WTC11 (cell line): ENCODE data around the gene PCDHA9. TPM values are rescaled to one million over a fixed set of nuclear protein-coding genes. Genes with fewer than 3 reads are reported as not detected.
A peak's percentile ranks its signal among the peaks of the same experiment; 100 is the strongest.

ENCODE experiments used
- ATAC-seq: fragments of 200-7000 bp; cut with Tn5 transposase; 2 replicates; pipeline ENCODE4 v1.10.0; 2021; ENCODE audit warnings: mild to moderate bottlenecking, moderate library complexity
- CTCF ChIA-PET: fragments of 300-600 bp; sonication (Branson Sonifier 250); formaldehyde crosslinking; loops from one replicate; lab custom pipeline; 2021; ENCODE audit warnings: antibody characterized with exemption; lab: Charles Lee
- POLR2A ChIA-PET: fragments of 350-600 bp; sonication (Branson Sonifier 250); formaldehyde crosslinking; loops from one replicate; lab custom pipeline; 2021; ENCODE audit warnings: antibody characterized with exemption; lab: Charles Lee
- DNase-seq: peaks from one replicate; pipeline ENCODE4 v3.0.0; 2021; ENCODE audit warnings: low spot score
- H3K27ac Mint-ChIP-seq: 2 replicates; pipeline ENCODE4 v1.8.0; 2021; ENCODE audit warnings: mixed read lengths
- H3K27me3 Mint-ChIP-seq: 2 replicates; pipeline ENCODE4 v1.8.0; 2021; ENCODE audit warnings: low read depth, mild to moderate bottlenecking, moderate library complexity, mixed read lengths
- H3K36me3 Mint-ChIP-seq: 2 replicates; pipeline ENCODE4 v1.8.0; 2021; ENCODE audit warnings: mixed read lengths
- H3K4me1 Mint-ChIP-seq: 2 replicates; pipeline ENCODE4 v1.8.0; 2022; ENCODE audit warnings: mixed read lengths
- H3K4me3 Mint-ChIP-seq: 2 replicates; pipeline ENCODE4 v1.8.0; 2021; ENCODE audit warnings: mild to moderate bottlenecking, moderate library complexity, mixed read lengths
- H3K9me3 Mint-ChIP-seq: 2 replicates; pipeline ENCODE4 v1.8.0; 2021; ENCODE audit warnings: mixed read lengths
- ELF4 ChIP-seq: sonication (generic); formaldehyde crosslinking; IDR thresholded peaks from 2 replicates; pipeline ENCODE4 v1.8.1; 2022; ENCODE audit warnings: low read depth, mild to moderate bottlenecking, moderate library complexity, missing genetic modification reagents
- EMX1 ChIP-seq: fragments of 250-450 bp; sonication (Bioruptor Pico); IDR thresholded peaks from 2 replicates; pipeline ENCODE4 v1.8.0; 2021; ENCODE audit warnings: mild to moderate bottlenecking
- FOXP1 ChIP-seq: sonication (generic); formaldehyde crosslinking; IDR thresholded peaks from 2 replicates; pipeline ENCODE4 v1.8.0; 2022; ENCODE audit warnings: missing genetic modification reagents, mild to moderate bottlenecking, moderate library complexity, borderline replicate concordance
- HMGA2 ChIP-seq: fragments of 250-450 bp; sonication (Bioruptor Pico); IDR thresholded peaks from 2 replicates; pipeline ENCODE4 v1.4.0; 2021; ENCODE audit warnings: mild to moderate bottlenecking, moderate library complexity
- JAZF1 ChIP-seq: fragments of 250-450 bp; sonication (Bioruptor Pico); IDR thresholded peaks from 2 replicates; pipeline ENCODE4 v1.9.0; 2021; ENCODE audit warnings: moderate library complexity, mild to moderate bottlenecking, inconsistent platforms
- MYBL2 ChIP-seq: sonication (generic); formaldehyde crosslinking; IDR thresholded peaks from 2 replicates; pipeline ENCODE4 v1.8.1; 2023; ENCODE audit warnings: mild to moderate bottlenecking, moderate library complexity, missing genetic modification reagents
- NR3C1 ChIP-seq: sonication (generic); formaldehyde crosslinking; conservative IDR thresholded peaks from 2 replicates; pipeline ENCODE4 v1.8.1; 2023; ENCODE audit warnings: low read depth, mild to moderate bottlenecking, missing genetic modification reagents
- SMAD4 ChIP-seq: sonication (generic); formaldehyde crosslinking; IDR thresholded peaks from 2 replicates; pipeline ENCODE4 v1.8.0; 2022; ENCODE audit warnings: mild to moderate bottlenecking, missing genetic modification reagents
- ZNF232 ChIP-seq: sonication (generic); formaldehyde crosslinking; IDR thresholded peaks from 2 replicates; pipeline ENCODE4 v1.8.0; 2022; ENCODE audit warnings: mild to moderate bottlenecking, missing genetic modification reagents
- ZNF263 ChIP-seq: sonication (generic); formaldehyde crosslinking; IDR thresholded peaks from 2 replicates; pipeline ENCODE4 v1.8.1; 2022; ENCODE audit warnings: low read depth, mild to moderate bottlenecking, moderate library complexity, missing genetic modification reagents
- total RNA-seq: library from RNA; stranded (reverse); gene quantifications from 3 replicates; pipeline ENCODE4 v1.2.3, GENCODE V29; 2021
- TF ChIP-seq, protein P1 (sequence below): sonication (generic); formaldehyde crosslinking; IDR thresholded peaks from 2 replicates; pipeline ENCODE4 v1.8.1; 2022; ENCODE audit warnings: missing genetic modification reagents, borderline replicate concordance
- TF ChIP-seq, protein P2 (sequence below): sonication (generic); formaldehyde crosslinking; IDR thresholded peaks from 2 replicates; pipeline ENCODE4 v1.8.1; 2022; ENCODE audit warnings: low read depth, mild to moderate bottlenecking, moderate library complexity, missing genetic modification reagents, borderline replicate concordance
- TF ChIP-seq, protein P3 (sequence below): sonication (generic); formaldehyde crosslinking; IDR thresholded peaks from 2 replicates; pipeline ENCODE4 v1.8.0; 2023; ENCODE audit warnings: missing genetic modification reagents
- TF ChIP-seq, protein P4 (sequence below): fragments of 200-600 bp; IDR thresholded peaks from 2 replicates; pipeline ENCODE4 v1.8.0; 2022; ENCODE audit warnings: antibody characterized with exemption
- TF ChIP-seq, protein P5 (sequence below): sonication (generic); formaldehyde crosslinking; IDR thresholded peaks from 2 replicates; pipeline ENCODE4 v1.8.1; 2023; ENCODE audit warnings: mild to moderate bottlenecking, missing genetic modification reagents, moderate library complexity
- TF ChIP-seq, protein P6 (sequence below): fragments of 250-450 bp; sonication (Bioruptor Pico); IDR thresholded peaks from 2 replicates; pipeline ENCODE4 v1.8.0; 2021; ENCODE audit warnings: mild to moderate bottlenecking
- TF ChIP-seq, protein P7 (sequence below): sonication (generic); formaldehyde crosslinking; IDR thresholded peaks from 2 replicates; pipeline ENCODE4 v1.8.0; 2023; ENCODE audit warnings: missing genetic modification reagents, mild to moderate bottlenecking, borderline replicate concordance

Gene PCDHA9
- total RNA-seq, 1 experiment from 2014 or later = 1.5 TPM

DNA sequence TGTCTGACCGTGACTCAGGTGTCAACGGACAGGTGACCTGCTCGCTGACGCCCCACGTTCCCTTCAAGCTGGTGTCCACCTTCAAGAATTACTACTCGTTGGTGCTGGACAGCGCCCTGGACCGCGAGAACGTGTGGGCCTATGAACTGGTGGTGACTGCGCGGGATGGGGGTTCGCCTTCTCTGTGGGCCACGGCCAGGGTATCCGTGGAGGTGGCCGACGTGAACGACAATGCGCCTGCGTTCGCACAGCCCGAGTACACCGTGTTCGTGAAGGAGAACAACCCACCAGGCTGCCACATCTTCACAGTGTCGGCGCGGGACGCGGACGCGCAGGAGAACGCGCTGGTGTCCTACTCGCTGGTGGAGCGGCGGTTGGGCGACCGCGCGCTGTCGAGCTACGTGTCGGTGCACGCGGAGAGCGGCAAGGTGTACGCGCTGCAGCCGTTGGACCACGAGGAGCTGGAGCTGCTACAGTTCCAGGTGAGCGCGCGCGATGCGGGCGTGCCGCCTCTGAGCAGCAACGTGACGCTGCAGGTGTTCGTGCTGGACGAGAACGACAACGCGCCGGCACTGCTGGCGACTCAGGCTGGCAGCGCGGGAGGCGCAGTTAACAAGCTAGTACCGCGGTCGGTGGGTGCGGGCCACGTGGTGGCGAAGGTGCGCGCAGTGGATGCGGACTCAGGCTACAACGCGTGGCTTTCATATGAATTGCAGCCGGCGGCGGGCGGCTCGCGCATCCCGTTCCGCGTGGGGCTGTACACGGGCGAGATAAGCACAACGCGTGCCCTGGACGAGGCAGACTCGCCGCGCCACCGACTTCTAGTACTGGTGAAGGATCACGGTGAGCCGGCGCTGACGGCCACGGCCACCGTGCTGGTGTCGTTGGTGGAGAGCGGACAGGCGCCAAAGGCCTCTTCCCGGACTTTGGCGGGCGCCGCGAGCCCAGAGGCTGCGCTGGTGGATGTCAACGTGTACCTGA is 22.3 kb downstream of the PCDHA9 start:
- TF ChIP-seq FOXP1 (CRISPR knock-in tag) (0 out of 2 replicates have a peak, but pooled peaks have one; percentile 44), JAZF1 (no peak), ZNF263 (CRISPR knock-in tag) (no peak)
- TF ChIP-seq, protein P1, sequence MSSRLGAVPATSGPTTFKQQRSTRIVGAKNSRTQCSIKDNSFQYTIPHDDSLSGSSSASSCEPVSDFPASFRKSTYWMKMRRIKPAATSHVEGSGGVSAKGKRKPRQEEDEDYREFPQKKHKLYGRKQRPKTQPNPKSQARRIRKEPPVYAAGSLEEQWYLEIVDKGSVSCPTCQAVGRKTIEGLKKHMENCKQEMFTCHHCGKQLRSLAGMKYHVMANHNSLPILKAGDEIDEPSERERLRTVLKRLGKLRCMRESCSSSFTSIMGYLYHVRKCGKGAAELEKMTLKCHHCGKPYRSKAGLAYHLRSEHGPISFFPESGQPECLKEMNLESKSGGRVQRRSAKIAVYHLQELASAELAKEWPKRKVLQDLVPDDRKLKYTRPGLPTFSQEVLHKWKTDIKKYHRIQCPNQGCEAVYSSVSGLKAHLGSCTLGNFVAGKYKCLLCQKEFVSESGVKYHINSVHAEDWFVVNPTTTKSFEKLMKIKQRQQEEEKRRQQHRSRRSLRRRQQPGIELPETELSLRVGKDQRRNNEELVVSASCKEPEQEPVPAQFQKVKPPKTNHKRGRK (CRISPR knock-in tag) = no peak
- DNase-seq (no peak), ATAC-seq (no peak)
- no peak overlapping the region for H3K27ac Mint-ChIP-seq
- POLR2A ChIA-PET = interaction anchor here (0.6 kb wide), 1 partner anchor 219 kb away, joined by 4 read pairs; no protein-coding TSS in a partner anchor
- no peak overlapping the region for H3K4me3 Mint-ChIP-seq
- CTCF ChIA-PET = interaction anchor here (1.0 to 4.7 kb wide), 16 partner anchors 10 to 181 kb away, joined by 3 to 99 read pairs (median 14); partner anchors contain the start of genes HARS1, HARS2, PCDHA1 and PCDHA10
- H3K4me1 Mint-ChIP-seq = peaks cover 26% of the 10 kb centered on the region
- no peaks in the 10 kb centered on the region for H3K27me3 Mint-ChIP-seq
- peaks cover 28% of the 10 kb centered on the region for H3K36me3 Mint-ChIP-seq
- peaks cover 4% of the 10 kb centered on the region for H3K9me3 Mint-ChIP-seq

DNA sequence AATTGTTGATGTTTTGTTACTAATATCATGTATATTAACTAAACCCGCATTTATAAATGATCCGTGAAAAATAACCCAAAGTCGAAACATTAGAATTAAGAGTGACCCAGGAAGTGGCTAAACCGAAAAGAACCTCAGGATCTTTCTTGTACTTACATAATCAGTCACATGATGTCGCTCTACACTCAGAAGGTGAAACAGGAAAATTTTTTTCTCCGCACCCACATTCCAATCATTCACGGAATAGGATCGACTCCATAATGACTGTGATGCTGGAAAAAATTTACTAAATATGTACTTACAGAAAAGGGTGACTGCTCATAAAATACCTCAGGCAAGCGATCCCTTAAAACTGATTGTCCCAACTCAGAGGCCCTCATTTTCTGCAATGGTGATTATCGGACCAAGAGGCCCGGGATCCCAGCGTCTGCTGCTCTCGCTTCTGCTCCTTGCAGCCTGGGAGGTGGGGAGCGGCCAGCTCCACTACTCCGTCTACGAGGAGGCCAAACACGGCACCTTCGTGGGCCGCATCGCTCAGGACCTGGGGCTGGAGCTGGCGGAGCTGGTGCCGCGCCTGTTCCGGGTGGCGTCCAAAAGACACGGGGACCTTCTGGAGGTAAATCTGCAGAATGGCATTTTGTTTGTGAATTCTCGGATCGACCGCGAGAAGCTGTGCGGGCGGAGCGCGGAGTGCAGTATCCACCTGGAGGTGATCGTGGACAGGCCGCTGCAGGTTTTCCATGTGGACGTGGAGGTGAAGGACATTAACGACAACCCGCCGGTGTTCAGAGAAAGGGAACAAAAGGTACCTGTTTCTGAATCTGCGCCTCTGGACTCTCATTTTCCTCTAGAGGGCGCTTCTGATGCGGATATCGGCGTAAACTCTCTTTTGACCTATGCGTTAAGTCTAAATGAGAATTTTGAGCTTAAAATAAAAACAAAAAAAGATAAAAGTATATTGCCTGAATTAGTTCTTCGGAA is 27.2 kb downstream of the PCDHA9 start, which contains the start of gene PCDHA12:
Gene PCDHA12, plus strand, starts transcription at position 224 of the 981 bp plus-strand sequence. Its CDS starts 165 bp downstream, at position 389.
- DNase-seq (no peak), ATAC-seq (peak; percentile 59)
- POLR2A ChIA-PET = interaction anchor here (1.0 to 1.4 kb wide), 2 partner anchors 51 to 165 kb away, joined by 5 to 8 read pairs; partner anchors contain the start of gene PCDHAC1
- peaks cover 12% of the 10 kb centered on the region for H3K36me3 Mint-ChIP-seq
- CTCF ChIA-PET = interaction anchor here (0.6 to 2.6 kb wide), 34 partner anchors 11 to 225 kb away, joined by 3 to 51 read pairs (median 4); partner anchors contain the start of genes PCDHA1, PCDHA10, PCDHA2 and PCDHA4
- H3K4me1 Mint-ChIP-seq = peaks cover 28% of the 10 kb centered on the region
- peak within 1 kb of the TSS; percentile 99 for H3K4me3 Mint-ChIP-seq
- H3K9me3 Mint-ChIP-seq = no peaks in the 10 kb centered on the region
- H3K27me3 Mint-ChIP-seq = no peaks in the 10 kb centered on the region
- H3K27ac Mint-ChIP-seq = peak within 1 kb of the TSS; percentile 93
- TF ChIP-seq, protein P2, sequence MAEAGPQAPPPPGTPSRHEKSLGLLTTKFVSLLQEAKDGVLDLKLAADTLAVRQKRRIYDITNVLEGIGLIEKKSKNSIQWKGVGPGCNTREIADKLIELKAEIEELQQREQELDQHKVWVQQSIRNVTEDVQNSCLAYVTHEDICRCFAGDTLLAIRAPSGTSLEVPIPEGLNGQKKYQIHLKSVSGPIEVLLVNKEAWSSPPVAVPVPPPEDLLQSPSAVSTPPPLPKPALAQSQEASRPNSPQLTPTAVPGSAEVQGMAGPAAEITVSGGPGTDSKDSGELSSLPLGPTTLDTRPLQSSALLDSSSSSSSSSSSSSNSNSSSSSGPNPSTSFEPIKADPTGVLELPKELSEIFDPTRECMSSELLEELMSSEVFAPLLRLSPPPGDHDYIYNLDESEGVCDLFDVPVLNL (CRISPR knock-in tag) = no peak
- TF ChIP-seq, protein P3, sequence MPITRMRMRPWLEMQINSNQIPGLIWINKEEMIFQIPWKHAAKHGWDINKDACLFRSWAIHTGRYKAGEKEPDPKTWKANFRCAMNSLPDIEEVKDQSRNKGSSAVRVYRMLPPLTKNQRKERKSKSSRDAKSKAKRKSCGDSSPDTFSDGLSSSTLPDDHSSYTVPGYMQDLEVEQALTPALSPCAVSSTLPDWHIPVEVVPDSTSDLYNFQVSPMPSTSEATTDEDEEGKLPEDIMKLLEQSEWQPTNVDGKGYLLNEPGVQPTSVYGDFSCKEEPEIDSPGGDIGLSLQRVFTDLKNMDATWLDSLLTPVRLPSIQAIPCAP (CRISPR knock-in tag) = no peak
- TF ChIP-seq EMX1 (CRISPR knock-in tag) (no peak), FOXP1 (CRISPR knock-in tag) (no peak), NR3C1 (CRISPR knock-in tag) (no peak), ZNF232 (CRISPR knock-in tag) (no peak), MYBL2 (CRISPR knock-in tag) (no peak), ELF4 (CRISPR knock-in tag) (no peak), SMAD4 (no peak), HMGA2 (CRISPR knock-in tag) (no peak)
- TF ChIP-seq, protein P4, sequence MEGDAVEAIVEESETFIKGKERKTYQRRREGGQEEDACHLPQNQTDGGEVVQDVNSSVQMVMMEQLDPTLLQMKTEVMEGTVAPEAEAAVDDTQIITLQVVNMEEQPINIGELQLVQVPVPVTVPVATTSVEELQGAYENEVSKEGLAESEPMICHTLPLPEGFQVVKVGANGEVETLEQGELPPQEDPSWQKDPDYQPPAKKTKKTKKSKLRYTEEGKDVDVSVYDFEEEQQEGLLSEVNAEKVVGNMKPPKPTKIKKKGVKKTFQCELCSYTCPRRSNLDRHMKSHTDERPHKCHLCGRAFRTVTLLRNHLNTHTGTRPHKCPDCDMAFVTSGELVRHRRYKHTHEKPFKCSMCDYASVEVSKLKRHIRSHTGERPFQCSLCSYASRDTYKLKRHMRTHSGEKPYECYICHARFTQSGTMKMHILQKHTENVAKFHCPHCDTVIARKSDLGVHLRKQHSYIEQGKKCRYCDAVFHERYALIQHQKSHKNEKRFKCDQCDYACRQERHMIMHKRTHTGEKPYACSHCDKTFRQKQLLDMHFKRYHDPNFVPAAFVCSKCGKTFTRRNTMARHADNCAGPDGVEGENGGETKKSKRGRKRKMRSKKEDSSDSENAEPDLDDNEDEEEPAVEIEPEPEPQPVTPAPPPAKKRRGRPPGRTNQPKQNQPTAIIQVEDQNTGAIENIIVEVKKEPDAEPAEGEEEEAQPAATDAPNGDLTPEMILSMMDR = peak; percentile 42; the same call in 1 of the 2 replicates
- TF ChIP-seq, protein P5, sequence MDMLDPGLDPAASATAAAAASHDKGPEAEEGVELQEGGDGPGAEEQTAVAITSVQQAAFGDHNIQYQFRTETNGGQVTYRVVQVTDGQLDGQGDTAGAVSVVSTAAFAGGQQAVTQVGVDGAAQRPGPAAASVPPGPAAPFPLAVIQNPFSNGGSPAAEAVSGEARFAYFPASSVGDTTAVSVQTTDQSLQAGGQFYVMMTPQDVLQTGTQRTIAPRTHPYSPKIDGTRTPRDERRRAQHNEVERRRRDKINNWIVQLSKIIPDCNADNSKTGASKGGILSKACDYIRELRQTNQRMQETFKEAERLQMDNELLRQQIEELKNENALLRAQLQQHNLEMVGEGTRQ = peak; percentile 66
- TF ChIP-seq, protein P6, sequence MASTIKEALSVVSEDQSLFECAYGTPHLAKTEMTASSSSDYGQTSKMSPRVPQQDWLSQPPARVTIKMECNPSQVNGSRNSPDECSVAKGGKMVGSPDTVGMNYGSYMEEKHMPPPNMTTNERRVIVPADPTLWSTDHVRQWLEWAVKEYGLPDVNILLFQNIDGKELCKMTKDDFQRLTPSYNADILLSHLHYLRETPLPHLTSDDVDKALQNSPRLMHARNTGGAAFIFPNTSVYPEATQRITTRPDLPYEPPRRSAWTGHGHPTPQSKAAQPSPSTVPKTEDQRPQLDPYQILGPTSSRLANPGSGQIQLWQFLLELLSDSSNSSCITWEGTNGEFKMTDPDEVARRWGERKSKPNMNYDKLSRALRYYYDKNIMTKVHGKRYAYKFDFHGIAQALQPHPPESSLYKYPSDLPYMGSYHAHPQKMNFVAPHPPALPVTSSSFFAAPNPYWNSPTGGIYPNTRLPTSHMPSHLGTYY (CRISPR knock-in tag) = no peak
- TF ChIP-seq, protein P7, sequence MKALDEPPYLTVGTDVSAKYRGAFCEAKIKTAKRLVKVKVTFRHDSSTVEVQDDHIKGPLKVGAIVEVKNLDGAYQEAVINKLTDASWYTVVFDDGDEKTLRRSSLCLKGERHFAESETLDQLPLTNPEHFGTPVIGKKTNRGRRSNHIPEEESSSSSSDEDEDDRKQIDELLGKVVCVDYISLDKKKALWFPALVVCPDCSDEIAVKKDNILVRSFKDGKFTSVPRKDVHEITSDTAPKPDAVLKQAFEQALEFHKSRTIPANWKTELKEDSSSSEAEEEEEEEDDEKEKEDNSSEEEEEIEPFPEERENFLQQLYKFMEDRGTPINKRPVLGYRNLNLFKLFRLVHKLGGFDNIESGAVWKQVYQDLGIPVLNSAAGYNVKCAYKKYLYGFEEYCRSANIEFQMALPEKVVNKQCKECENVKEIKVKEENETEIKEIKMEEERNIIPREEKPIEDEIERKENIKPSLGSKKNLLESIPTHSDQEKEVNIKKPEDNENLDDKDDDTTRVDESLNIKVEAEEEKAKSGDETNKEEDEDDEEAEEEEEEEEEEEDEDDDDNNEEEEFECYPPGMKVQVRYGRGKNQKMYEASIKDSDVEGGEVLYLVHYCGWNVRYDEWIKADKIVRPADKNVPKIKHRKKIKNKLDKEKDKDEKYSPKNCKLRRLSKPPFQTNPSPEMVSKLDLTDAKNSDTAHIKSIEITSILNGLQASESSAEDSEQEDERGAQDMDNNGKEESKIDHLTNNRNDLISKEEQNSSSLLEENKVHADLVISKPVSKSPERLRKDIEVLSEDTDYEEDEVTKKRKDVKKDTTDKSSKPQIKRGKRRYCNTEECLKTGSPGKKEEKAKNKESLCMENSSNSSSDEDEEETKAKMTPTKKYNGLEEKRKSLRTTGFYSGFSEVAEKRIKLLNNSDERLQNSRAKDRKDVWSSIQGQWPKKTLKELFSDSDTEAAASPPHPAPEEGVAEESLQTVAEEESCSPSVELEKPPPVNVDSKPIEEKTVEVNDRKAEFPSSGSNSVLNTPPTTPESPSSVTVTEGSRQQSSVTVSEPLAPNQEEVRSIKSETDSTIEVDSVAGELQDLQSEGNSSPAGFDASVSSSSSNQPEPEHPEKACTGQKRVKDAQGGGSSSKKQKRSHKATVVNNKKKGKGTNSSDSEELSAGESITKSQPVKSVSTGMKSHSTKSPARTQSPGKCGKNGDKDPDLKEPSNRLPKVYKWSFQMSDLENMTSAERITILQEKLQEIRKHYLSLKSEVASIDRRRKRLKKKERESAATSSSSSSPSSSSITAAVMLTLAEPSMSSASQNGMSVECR (CRISPR knock-in tag) = no peak
